Left ventricle myocardium inferior (tissue), 1 donor: Measurements from ENCODE around the gene ARHGAP45. TPM values are rescaled to one million over a fixed set of nuclear protein-coding genes. Genes with fewer than 3 reads are reported as not detected.

ENCODE experiments used
- DNase-seq: peaks from one replicate; pipeline ENCODE4 v3.0.0-alpha.2; 2020
- H3K27ac ChIP-seq: fragments of 200-600 bp; replicated peaks from 2 replicates; pipeline ENCODE4 v1.8.0; 2021
- H3K27me3 ChIP-seq: fragments of 200-600 bp; 2 replicates; pipeline ENCODE4 v1.8.0; 2021; ENCODE audit warnings: low read depth
- H3K36me3 ChIP-seq: fragments of 200-600 bp; 2 replicates; pipeline ENCODE4 v1.8.0; 2021
- H3K4me1 ChIP-seq: fragments of 200-600 bp; 2 replicates; pipeline ENCODE4 v1.8.0; 2021
- H3K4me3 ChIP-seq: fragments of 200-600 bp; 2 replicates; pipeline ENCODE4 v1.8.0; 2021; ENCODE audit warnings: mild to moderate bottlenecking, moderate library complexity
- H3K9me3 ChIP-seq: fragments of 200-600 bp; replicated peaks from 2 replicates; pipeline ENCODE4 v1.8.0; 2021
- CTCF ChIP-seq: fragments of 200-600 bp; IDR thresholded peaks from 2 replicates; pipeline ENCODE4 v1.8.0; 2021; ENCODE audit warnings: antibody characterized with exemption, mild to moderate bottlenecking, borderline replicate concordance
- intact Hi-C: fragments of 100-400 bp; cut with micrococcal nuclease; formaldehyde crosslinking; loops from one replicate; pipeline ENCODE4 v1.11.0; 2022
- total RNA-seq: library from RNA; stranded (reverse); fragmentation: NEBNext Ultra II Directional; extraction: Animal tissue kit (Norgen Biotek cat#: 25700); gene quantifications from one replicate; pipeline ENCODE4 v1.2.1, GENCODE V29; 2021
- donor health status: DM: no; HTN: yes; CAD: no; lungs with severe emphysema.

The ARHGAP45 gene
- total RNA-seq, 1 donor from 2014 or later = 4.8 TPM

- intact Hi-C loops = loop anchor here (10.0 kb wide), 1 partner anchor 63 kb away; no protein-coding TSS in a partner anchor
- DNase-seq = no peak
- H3K4me3 ChIP-seq = no peak overlapping the region
- no peaks in the 10 kb centered on the region for H3K9me3 ChIP-seq
- TF ChIP-seq CTCF = no peak
- peaks cover 95% of the 10 kb centered on the region for H3K36me3 ChIP-seq
- no peaks in the 10 kb centered on the region for H3K27me3 ChIP-seq
- no peaks in the 10 kb centered on the region for H3K4me1 ChIP-seq
- H3K27ac ChIP-seq = no peak overlapping the region
These were observed 54.4 kb downstream of the ARHGAP45 start for GRCh38 chr19:1121395-1121794.

- no peak for DNase-seq
- Histone ChIP-seq H3K27me3 (no peaks in the 10 kb centered on the region), H3K27ac (no peak overlapping the region), H3K4me3 (no peak overlapping the region), H3K9me3 (no peaks in the 10 kb centered on the region), H3K36me3 (peaks cover 95% of the 10 kb centered on the region), H3K4me1 (no peaks in the 10 kb centered on the region)
- intact Hi-C loops = loop anchor here (10.0 kb wide), 1 partner anchor 63 kb away; no protein-coding TSS in a partner anchor
- no peak for TF ChIP-seq CTCF
These were observed 55.3 kb downstream of the ARHGAP45 start for GRCh38 chr19:1122021-1122971.

- Histone ChIP-seq H3K36me3 (peaks cover 94% of the 10 kb centered on the region), H3K4me1 (no peaks in the 10 kb centered on the region), H3K27me3 (no peaks in the 10 kb centered on the region), H3K27ac (no peak overlapping the region), H3K9me3 (no peaks in the 10 kb centered on the region), H3K4me3 (no peak overlapping the region)
- no peak for TF ChIP-seq CTCF
- DNase-seq = no peak
- intact Hi-C loops = loop anchor here (10.0 kb wide), 1 partner anchor 62 kb away; no protein-coding TSS in a partner anchor
These were observed 56.0 kb downstream of the ARHGAP45 start for GRCh38 chr19:1122972-1123363.

GRCh38 chr19:1123381-1123780 lies 56.4 kb downstream of the ARHGAP45 start:
- H3K36me3 ChIP-seq = peaks cover 92% of the 10 kb centered on the region

More at GRCh38 chr19:1123381-1123780, 56.4 kb downstream of the ARHGAP45 start:
- no peak overlapping the region for H3K27ac ChIP-seq
- no peaks in the 10 kb centered on the region for H3K4me1 ChIP-seq
- no peak for DNase-seq
- no peak for TF ChIP-seq CTCF
- H3K27me3 ChIP-seq = no peaks in the 10 kb centered on the region
- no peaks in the 10 kb centered on the region for H3K9me3 ChIP-seq
- intact Hi-C loops = loop anchor here (10.0 kb wide), 1 partner anchor 61 kb away; no protein-coding TSS in a partner anchor
- H3K4me3 ChIP-seq = no peak overlapping the region
